Astrocyte (in vitro differentiated cells and primary cell): Measurements from ENCODE around the gene TPPP3. TPM values are rescaled to one million over a fixed set of nuclear protein-coding genes. Genes with fewer than 3 reads are reported as not detected.

Experiments used
- DNase-seq: peaks from one replicate; pipeline ENCODE4 v3.0.0-alpha.2; 2010; ENCODE audit warnings: low read depth
- FAIRE-seq: peaks from 2 replicates; lab custom pipeline; 2011; peaks lifted over from hg19 to GRCh38; lab: Jason Lieb, UNC
- H2AFZ ChIP-seq: 2 replicates; pipeline ENCODE4 v1.6.0; 2012; ENCODE audit warnings: low read depth, low read length, inconsistent platforms
- H3K27ac ChIP-seq: 2 replicates; pipeline ENCODE4 v1.5.1; 2011; ENCODE audit warnings: low read depth, low read length, inconsistent platforms
- H3K27me3 ChIP-seq: 2 replicates; pipeline ENCODE4 v1.6.0; 2011; ENCODE audit warnings: low read length, inconsistent platforms; ENCODE audit not compliant: insufficient read depth
- H3K36me3 ChIP-seq: 2 replicates; pipeline ENCODE4 v1.5.1; 2011; ENCODE audit warnings: low read length, inconsistent platforms; ENCODE audit not compliant: insufficient read depth
- H3K4me1 ChIP-seq: 2 replicates; pipeline ENCODE4 v1.5.1; 2011; ENCODE audit warnings: low read length, inconsistent platforms; ENCODE audit not compliant: insufficient read depth
- H3K4me2 ChIP-seq: 2 replicates; pipeline ENCODE4 v1.6.0; 2012; ENCODE audit warnings: low read length, inconsistent platforms
- H3K4me3 ChIP-seq: 2 replicates; pipeline ENCODE4 v1.5.1; 2011; ENCODE audit warnings: low read depth, mild to moderate bottlenecking, low read length, inconsistent platforms; ENCODE audit not compliant: insufficient read depth
- H3K79me2 ChIP-seq: 2 replicates; pipeline ENCODE4 v1.6.0; 2012; ENCODE audit warnings: mild to moderate bottlenecking, low read length, inconsistent platforms; ENCODE audit not compliant: insufficient read depth
- H3K9ac ChIP-seq: 2 replicates; pipeline ENCODE4 v1.6.0; 2012; ENCODE audit warnings: mild to moderate bottlenecking, low read length, inconsistent platforms
- H3K9me3 ChIP-seq: 2 replicates; pipeline ENCODE4 v1.5.1; 2012; ENCODE audit warnings: low read depth, mild to moderate bottlenecking, low read length, inconsistent platforms; ENCODE audit not compliant: insufficient read depth
- H4K20me1 ChIP-seq: 2 replicates; pipeline ENCODE4 v1.6.0; 2012; ENCODE audit warnings: low read length, inconsistent platforms; ENCODE audit not compliant: insufficient read depth
- H3K27ac Mint-ChIP-seq: one replicate; pipeline ENCODE4 v1.8.0; 2021; ENCODE audit warnings: mild to moderate bottlenecking, mixed read lengths; ENCODE audit not compliant: unreplicated experiment
- H3K27me3 Mint-ChIP-seq: one replicate; pipeline ENCODE4 v1.8.0; 2021; ENCODE audit warnings: low read depth, mixed read lengths; ENCODE audit not compliant: unreplicated experiment
- H3K36me3 Mint-ChIP-seq: one replicate; pipeline ENCODE4 v1.8.0; 2021; ENCODE audit warnings: low read depth, mixed read lengths; ENCODE audit not compliant: unreplicated experiment
- H3K4me1 Mint-ChIP-seq: one replicate; pipeline ENCODE4 v1.8.0; 2021; ENCODE audit warnings: low read depth, mixed read lengths; ENCODE audit not compliant: unreplicated experiment
- H3K4me3 Mint-ChIP-seq: one replicate; pipeline ENCODE4 v1.8.0; 2021; ENCODE audit warnings: mild to moderate bottlenecking, moderate library complexity, mixed read lengths; ENCODE audit not compliant: unreplicated experiment
- H3K9me3 Mint-ChIP-seq: one replicate; pipeline ENCODE4 v1.8.0; 2021; ENCODE audit warnings: mild to moderate bottlenecking, mixed read lengths; ENCODE audit not compliant: unreplicated experiment
- CTCF ChIP-seq: IDR thresholded peaks from 2 replicates; pipeline ENCODE4 v1.5.1; 2011; ENCODE audit warnings: low read depth, mild to moderate bottlenecking, inconsistent platforms, low read length, moderate library complexity; ENCODE audit not compliant: insufficient read depth
- EZH2 ChIP-seq: IDR thresholded peaks from 2 replicates; pipeline ENCODE4 v1.6.1; 2012; ENCODE audit warnings: mild to moderate bottlenecking, low read length, inconsistent platforms; ENCODE audit not compliant: insufficient read depth
- total RNA-seq: library from RNA; stranded (reverse); gene quantifications from 2 replicates; pipeline ENCODE4 v1.2.1, GENCODE V29; 2021

Gene TPPP3
- total RNA-seq, 1 donor from 2014 or later = 0.75 TPM

DNA sequence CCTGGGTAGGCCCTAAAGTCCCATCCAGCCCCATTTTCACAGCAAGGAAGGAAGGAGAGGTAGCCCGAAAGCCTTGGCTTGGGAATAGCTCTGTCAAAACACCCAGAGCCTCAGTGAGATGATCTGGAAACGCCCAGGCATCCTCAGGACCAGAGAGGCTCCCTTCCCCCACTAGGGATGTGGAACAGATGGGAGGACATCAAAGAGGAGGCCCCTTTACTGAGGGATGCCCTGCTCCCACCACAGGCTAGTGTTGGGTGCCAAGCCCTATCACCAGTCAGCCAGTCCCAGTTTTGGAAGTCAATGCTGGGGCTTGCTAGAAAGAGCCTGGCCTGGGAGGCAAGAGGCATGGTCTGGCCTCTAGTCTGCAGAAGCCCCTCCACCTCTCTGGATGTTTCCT, 4.7 kb downstream of the TPPP3 start:
- Histone ChIP-seq H3K4me2 (no peak overlapping the region), H3K9ac (no peak overlapping the region), H3K4me3 (no peak overlapping the region), H3K27me3 (peaks cover 5% of the 10 kb centered on the region), H2AFZ (no peak overlapping the region), H3K27ac (no peak overlapping the region), H3K9me3 (no peaks in the 10 kb centered on the region), H3K4me1 (peaks cover 8% of the 10 kb centered on the region), H4K20me1 (no peaks in the 10 kb centered on the region), H3K79me2 (no peaks in the 10 kb centered on the region), H3K36me3 (no peaks in the 10 kb centered on the region)
- FAIRE-seq (no peak), DNase-seq (no peak)
- Mint-ChIP-seq H3K27me3 (peaks cover 74% of the 10 kb centered on the region), H3K9me3 (peaks cover 2% of the 10 kb centered on the region), H3K36me3 (peaks cover 2% of the 10 kb centered on the region), H3K4me1 (no peaks in the 10 kb centered on the region), H3K27ac (no peak overlapping the region), H3K4me3 (no peak overlapping the region)
- TF ChIP-seq EZH2 = no peak
- TF ChIP-seq CTCF = no peak

- Mint-ChIP-seq H3K27me3 (peaks cover 74% of the 10 kb centered on the region), H3K36me3 (peaks cover 2% of the 10 kb centered on the region), H3K9me3 (peaks cover 2% of the 10 kb centered on the region), H3K4me3 (no peak overlapping the region), H3K4me1 (no peaks in the 10 kb centered on the region), H3K27ac (no peak overlapping the region)
- no peak overlapping the region for H3K27ac ChIP-seq
- no peak overlapping the region for H3K9ac ChIP-seq
- TF ChIP-seq CTCF = no peak
- no peak for TF ChIP-seq EZH2
- FAIRE-seq = no peak
- H2AFZ ChIP-seq = no peak overlapping the region
- no peaks in the 10 kb centered on the region for H4K20me1 ChIP-seq
- no peak for DNase-seq
- no peak overlapping the region for H3K4me3 ChIP-seq
- H3K9me3 ChIP-seq = no peaks in the 10 kb centered on the region
- H3K4me1 ChIP-seq = peaks cover 6% of the 10 kb centered on the region
- no peaks in the 10 kb centered on the region for H3K79me2 ChIP-seq
- H3K36me3 ChIP-seq = no peaks in the 10 kb centered on the region
- H3K4me2 ChIP-seq = no peak overlapping the region
- peaks cover 7% of the 10 kb centered on the region for H3K27me3 ChIP-seq
These were observed 5.1 kb downstream of the TPPP3 start for GRCh38 chr16:67388191-67388590.

DNA sequence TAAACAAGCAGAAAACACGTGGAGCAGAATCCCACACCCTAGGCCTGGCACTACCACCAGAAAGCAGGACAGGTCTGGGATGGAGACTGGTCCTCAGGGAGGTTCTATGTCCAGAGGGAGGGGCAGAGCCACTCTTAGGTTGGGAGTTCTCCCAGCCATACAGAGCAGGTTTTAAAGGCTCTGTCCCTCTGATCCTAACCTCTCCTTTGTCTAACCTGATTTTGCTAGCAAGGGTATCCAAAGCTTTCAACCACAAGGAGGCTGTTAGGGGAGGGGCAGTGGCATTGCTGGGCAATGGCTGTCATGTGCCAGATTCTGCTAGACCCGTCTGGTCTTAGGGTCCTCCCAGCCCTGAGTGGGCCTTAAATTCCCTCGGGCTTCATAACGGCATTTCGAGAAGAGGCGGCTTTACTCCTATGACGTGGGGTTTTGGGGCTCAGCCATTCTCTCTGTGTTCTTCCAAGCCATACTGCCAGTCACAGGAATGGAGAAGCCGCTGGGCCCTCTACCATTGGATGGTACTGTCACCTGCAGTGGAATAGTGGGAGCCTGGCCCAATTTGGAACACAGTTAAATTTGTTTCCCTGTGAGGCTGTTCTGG, 5.7 kb downstream of the TPPP3 start:
- H3K36me3 ChIP-seq = no peaks in the 10 kb centered on the region
- H3K27ac ChIP-seq = no peak overlapping the region
- peaks cover 2% of the 10 kb centered on the region for H3K36me3 Mint-ChIP-seq
- no peak for DNase-seq
- H3K27me3 Mint-ChIP-seq = peaks cover 71% of the 10 kb centered on the region
- no peak overlapping the region for H3K4me3 Mint-ChIP-seq
- peaks cover 2% of the 10 kb centered on the region for H3K9me3 Mint-ChIP-seq
- peaks cover 7% of the 10 kb centered on the region for H3K27me3 ChIP-seq
- H3K4me1 Mint-ChIP-seq = no peaks in the 10 kb centered on the region
- H3K9me3 ChIP-seq = no peaks in the 10 kb centered on the region
- no peak overlapping the region for H3K27ac Mint-ChIP-seq
- no peaks in the 10 kb centered on the region for H3K79me2 ChIP-seq
- H4K20me1 ChIP-seq = no peaks in the 10 kb centered on the region
- no peak overlapping the region for H3K9ac ChIP-seq
- no peaks in the 10 kb centered on the region for H3K4me1 ChIP-seq
- no peak overlapping the region for H2AFZ ChIP-seq
- no peak for FAIRE-seq
- H3K4me2 ChIP-seq = no peak overlapping the region
- no peak overlapping the region for H3K4me3 ChIP-seq
- no peak for TF ChIP-seq EZH2
